Endothelial cell (in vitro differentiated cells): ENCODE measurements around the gene TMPRSS11B. TPM values are rescaled to one million over a fixed set of nuclear protein-coding genes. Genes with fewer than 3 reads are reported as not detected.

Experiments
- DNase-seq: peaks from one replicate; pipeline ENCODE4 v3.0.0; 2021; ENCODE audit warnings: low spot score
- H3K27ac Mint-ChIP-seq: one replicate; pipeline ENCODE4 v1.8.0; 2021; ENCODE audit warnings: mixed read lengths, inconsistent platforms; ENCODE audit not compliant: unreplicated experiment
- H3K27me3 Mint-ChIP-seq: one replicate; pipeline ENCODE4 v1.8.0; 2021; ENCODE audit warnings: mild to moderate bottlenecking, moderate library complexity, mixed read lengths, inconsistent platforms; ENCODE audit not compliant: unreplicated experiment
- H3K36me3 Mint-ChIP-seq: one replicate; pipeline ENCODE4 v1.8.0; 2021; ENCODE audit warnings: mild to moderate bottlenecking, low read depth, mixed read lengths, inconsistent platforms; ENCODE audit not compliant: unreplicated experiment
- H3K4me1 Mint-ChIP-seq: one replicate; pipeline ENCODE4 v1.8.0; 2021; ENCODE audit warnings: mild to moderate bottlenecking, mixed read lengths, inconsistent platforms; ENCODE audit not compliant: unreplicated experiment
- H3K4me3 Mint-ChIP-seq: one replicate; pipeline ENCODE4 v1.8.0; 2021; ENCODE audit warnings: mild to moderate bottlenecking, mixed read lengths, inconsistent platforms; ENCODE audit not compliant: unreplicated experiment
- H3K9me3 Mint-ChIP-seq: one replicate; pipeline ENCODE4 v1.8.0; 2021; ENCODE audit warnings: mixed read lengths, inconsistent platforms; ENCODE audit not compliant: unreplicated experiment
- long read RNA-seq: library from polyadenylated mRNA; unstranded; transcript quantifications from one replicate; pipeline ENCODE4 v2.0.0, GENCODE V29; 2020; ENCODE audit not compliant: unreplicated experiment
- total RNA-seq: library from RNA; stranded (reverse); fragmentation: NEBNext Ultra II Directional; extraction: Animal tissue kit (Norgen Biotek cat#: 25700); gene quantifications from one replicate; pipeline ENCODE4 v1.2.1, GENCODE V29; 2021; ENCODE audit not compliant: unreplicated experiment
- TF ChIP-seq, protein P1 (sequence below): fragments of 200-600 bp; sonication (generic); IDR thresholded peaks from one replicate; pipeline ENCODE4 v1.5.0; 2021; ENCODE audit warnings: antibody characterized with exemption; ENCODE audit not compliant: unreplicated experiment

Gene TMPRSS11B, protein sequence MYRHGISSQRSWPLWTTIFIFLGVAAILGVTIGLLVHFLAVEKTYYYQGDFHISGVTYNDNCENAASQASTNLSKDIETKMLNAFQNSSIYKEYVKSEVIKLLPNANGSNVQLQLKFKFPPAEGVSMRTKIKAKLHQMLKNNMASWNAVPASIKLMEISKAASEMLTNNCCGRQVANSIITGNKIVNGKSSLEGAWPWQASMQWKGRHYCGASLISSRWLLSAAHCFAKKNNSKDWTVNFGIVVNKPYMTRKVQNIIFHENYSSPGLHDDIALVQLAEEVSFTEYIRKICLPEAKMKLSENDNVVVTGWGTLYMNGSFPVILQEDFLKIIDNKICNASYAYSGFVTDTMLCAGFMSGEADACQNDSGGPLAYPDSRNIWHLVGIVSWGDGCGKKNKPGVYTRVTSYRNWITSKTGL
- total RNA-seq = 0.56 TPM
- long read RNA-seq = 0 reads

DNA sequence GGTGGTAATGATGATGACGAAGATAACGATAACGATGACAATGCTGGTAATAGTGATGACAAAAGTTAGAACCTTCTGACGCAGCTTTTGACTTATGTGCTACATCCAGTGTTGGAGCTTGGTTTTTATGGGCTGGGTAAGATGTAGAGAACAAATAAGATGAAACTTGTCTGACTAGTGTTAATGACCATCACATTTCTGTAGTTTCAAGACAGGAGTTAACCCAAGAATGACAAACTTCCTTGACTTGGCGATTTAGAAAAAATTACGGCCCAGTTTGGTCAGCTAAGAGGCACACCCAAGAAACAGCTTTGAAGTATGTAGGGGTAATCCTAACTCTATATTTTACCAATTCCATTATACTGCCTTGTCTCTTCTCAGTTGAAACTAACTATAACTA is at the start of gene TMPRSS11B:
TSS of gene TMPRSS11B (minus strand) at position 101 of the 400 bp plus-strand sequence. CDS start 136 bp downstream, outside the sequence.
- no peak within 1 kb of the TSS for H3K4me3 Mint-ChIP-seq
- DNase-seq = no peak
- H3K27ac Mint-ChIP-seq = no peak within 1 kb of the TSS
- H3K9me3 Mint-ChIP-seq = no peaks in the 10 kb centered on the region
- H3K27me3 Mint-ChIP-seq = no peaks in the 10 kb centered on the region
- TF ChIP-seq, protein P1, sequence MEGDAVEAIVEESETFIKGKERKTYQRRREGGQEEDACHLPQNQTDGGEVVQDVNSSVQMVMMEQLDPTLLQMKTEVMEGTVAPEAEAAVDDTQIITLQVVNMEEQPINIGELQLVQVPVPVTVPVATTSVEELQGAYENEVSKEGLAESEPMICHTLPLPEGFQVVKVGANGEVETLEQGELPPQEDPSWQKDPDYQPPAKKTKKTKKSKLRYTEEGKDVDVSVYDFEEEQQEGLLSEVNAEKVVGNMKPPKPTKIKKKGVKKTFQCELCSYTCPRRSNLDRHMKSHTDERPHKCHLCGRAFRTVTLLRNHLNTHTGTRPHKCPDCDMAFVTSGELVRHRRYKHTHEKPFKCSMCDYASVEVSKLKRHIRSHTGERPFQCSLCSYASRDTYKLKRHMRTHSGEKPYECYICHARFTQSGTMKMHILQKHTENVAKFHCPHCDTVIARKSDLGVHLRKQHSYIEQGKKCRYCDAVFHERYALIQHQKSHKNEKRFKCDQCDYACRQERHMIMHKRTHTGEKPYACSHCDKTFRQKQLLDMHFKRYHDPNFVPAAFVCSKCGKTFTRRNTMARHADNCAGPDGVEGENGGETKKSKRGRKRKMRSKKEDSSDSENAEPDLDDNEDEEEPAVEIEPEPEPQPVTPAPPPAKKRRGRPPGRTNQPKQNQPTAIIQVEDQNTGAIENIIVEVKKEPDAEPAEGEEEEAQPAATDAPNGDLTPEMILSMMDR = no peak
- H3K4me1 Mint-ChIP-seq = no peaks in the 10 kb centered on the region
- H3K36me3 Mint-ChIP-seq = no peaks in the 10 kb centered on the region

DNA sequence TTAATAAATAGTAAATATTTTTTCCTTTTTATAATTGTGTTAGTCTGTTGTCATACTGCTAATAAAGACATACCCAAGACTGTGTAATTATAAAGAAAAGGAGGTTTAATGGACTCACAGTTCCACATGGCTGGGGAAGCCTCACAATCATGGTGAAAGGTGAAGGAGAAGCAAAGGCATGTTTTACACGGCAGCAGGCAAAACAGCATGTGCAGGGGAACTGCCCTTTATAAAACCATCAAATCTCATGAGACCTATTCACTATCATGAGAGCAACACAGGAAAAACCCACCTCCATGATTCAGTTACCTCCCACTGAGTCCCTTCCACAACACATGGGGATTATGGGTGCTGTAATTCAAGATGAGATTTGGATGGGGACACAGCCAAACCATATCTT is 45.8 kb upstream of the TMPRSS11B start:
- no peak for DNase-seq
- H3K9me3 Mint-ChIP-seq = no peaks in the 10 kb centered on the region
- TF ChIP-seq, protein P1 = no peak
- no peaks in the 10 kb centered on the region for H3K4me1 Mint-ChIP-seq
- no peaks in the 10 kb centered on the region for H3K27me3 Mint-ChIP-seq
- H3K27ac Mint-ChIP-seq = no peak overlapping the region
- H3K4me3 Mint-ChIP-seq = no peak overlapping the region
- H3K36me3 Mint-ChIP-seq = no peaks in the 10 kb centered on the region

DNA sequence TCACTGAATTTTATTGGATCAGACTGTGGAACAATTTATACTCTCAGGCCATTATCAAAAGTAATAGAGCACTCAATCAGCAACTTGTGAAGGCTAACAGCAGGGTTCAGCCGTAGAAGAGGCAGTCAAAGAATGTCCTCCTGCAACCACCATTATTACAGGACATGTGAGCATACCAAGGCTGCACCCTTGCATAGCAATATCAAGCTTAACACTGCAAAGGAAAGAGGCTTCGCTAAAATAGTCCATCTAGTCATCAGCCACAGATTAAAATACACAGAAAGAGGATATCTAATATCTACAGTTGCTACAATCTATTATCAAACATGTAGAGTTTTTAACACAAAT is 42.9 kb upstream of the TMPRSS11B start:
- no peak overlapping the region for H3K27ac Mint-ChIP-seq

DNA sequence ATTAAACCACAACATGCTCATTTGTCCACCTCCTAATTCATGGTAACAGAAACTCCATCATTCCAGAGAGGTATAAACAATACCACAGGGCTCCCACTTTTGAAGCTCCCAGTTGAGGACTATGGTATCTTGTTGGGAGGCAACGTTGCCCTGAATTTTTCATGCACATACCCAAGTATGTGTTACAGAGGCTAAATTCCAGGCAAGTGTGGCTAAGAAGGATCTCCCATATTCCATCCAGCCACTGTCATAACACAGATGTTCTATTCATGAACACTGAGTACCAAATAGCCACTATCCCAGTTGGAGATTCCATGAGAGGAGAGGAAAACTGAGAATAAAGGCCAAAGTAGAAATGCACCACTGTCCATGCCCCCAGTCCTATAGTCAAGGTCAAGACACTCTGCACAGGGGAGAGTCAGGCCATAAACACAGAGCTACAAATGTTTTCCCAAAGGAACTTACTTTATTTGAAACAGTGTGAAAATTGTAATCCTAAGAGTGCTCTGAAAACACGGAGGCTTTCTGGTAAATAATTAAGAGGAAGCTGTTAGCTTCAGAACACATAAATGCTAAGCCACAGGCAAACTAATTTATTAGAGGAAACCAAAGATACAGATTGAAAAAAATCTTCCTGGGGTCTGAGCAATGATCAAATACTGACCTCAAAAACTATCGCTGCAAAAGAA is 42.4 kb upstream of the TMPRSS11B start:
- no peak for DNase-seq
- Mint-ChIP-seq H3K27me3 (no peaks in the 10 kb centered on the region), H3K9me3 (no peaks in the 10 kb centered on the region), H3K27ac (no peak overlapping the region), H3K4me3 (no peak overlapping the region), H3K36me3 (no peaks in the 10 kb centered on the region), H3K4me1 (no peaks in the 10 kb centered on the region)
- TF ChIP-seq, protein P1 = no peak

More for the DNA sequence above, 42.9 kb upstream of the TMPRSS11B start:
- Mint-ChIP-seq H3K27me3 (no peaks in the 10 kb centered on the region), H3K9me3 (no peaks in the 10 kb centered on the region), H3K4me1 (no peaks in the 10 kb centered on the region), H3K36me3 (no peaks in the 10 kb centered on the region), H3K4me3 (no peak overlapping the region)
- no peak for DNase-seq
- TF ChIP-seq, protein P1 = no peak

DNA sequence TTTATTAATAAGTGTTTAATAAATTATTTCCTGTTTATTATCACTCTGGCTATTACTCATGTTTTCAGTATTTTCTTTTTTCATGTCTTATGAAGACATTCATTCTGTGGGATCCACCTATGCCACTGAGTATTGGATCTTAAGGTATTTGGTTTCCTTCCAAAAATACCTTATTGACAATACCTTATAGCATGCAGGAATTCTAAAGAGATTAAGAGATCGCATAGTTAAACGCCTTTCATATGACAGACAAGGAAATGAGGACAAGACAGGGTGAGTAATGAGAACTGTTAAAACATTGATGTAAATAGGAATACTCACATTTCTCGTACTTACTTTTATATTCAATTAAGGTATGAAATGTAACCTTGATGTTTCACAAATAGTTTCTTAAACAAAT is 38.2 kb upstream of the TMPRSS11B start:
- Mint-ChIP-seq H3K9me3 (no peaks in the 10 kb centered on the region), H3K4me1 (no peaks in the 10 kb centered on the region), H3K27ac (no peak overlapping the region), H3K27me3 (peaks cover 2% of the 10 kb centered on the region), H3K36me3 (no peaks in the 10 kb centered on the region), H3K4me3 (no peak overlapping the region)
- TF ChIP-seq, protein P1 = no peak
- DNase-seq = no peak
